PC-9 (cell line): ENCODE results near the gene CBX5.

Experiments
- CTCF ChIP-seq: fragments of 200-600 bp; sonication (generic); conservative IDR thresholded peaks from 2 replicates; pipeline ENCODE4 v1.6.1; 2017; ENCODE audit warnings: mixed run types, antibody characterized with exemption, mild to moderate bottlenecking, moderate library complexity
- EZH2 ChIP-seq: fragments of 200-600 bp; sonication (generic); IDR thresholded peaks from 2 replicates; pipeline ENCODE4 v1.8.0; 2017; ENCODE audit warnings: antibody characterized with exemption, low read depth

GRCh38 chr12:54232790-54233189, 47.1 kb downstream of the CBX5 start:
- no peak for TF ChIP-seq CTCF
- no peak for TF ChIP-seq EZH2
